Measurements from ENCODE around the gene ARHGAP4.

Gene ARHGAP4

GRCh38 chrX:153961292-153961691 is 35.2 kb upstream of the ARHGAP4 start:
- DNase-seq (ENCODE audit: insufficient read length, low spot score) (no peak), FAIRE-seq (no peak)
- no peak for TF ChIP-seq CTCF (IDR thresholded peaks at IDR 0.05; ENCODE audit: insufficient read depth, missing control alignments)

- FAIRE-seq (no peak), DNase-seq (ENCODE audit: insufficient read length, low spot score) (no peak)
- no peak for TF ChIP-seq CTCF (IDR thresholded peaks at IDR 0.05; ENCODE audit: insufficient read depth, missing control alignments)
Measured at GRCh38 chrX:153960786-153961185, 34.7 kb upstream of the ARHGAP4 start.

- no peak for TF ChIP-seq CTCF (IDR thresholded peaks at IDR 0.05; ENCODE audit: insufficient read depth, missing control alignments)
- FAIRE-seq, result no peak
Measured at GRCh38 chrX:153960077-153960476, 34.0 kb upstream of the ARHGAP4 start.

GRCh38 chrX:153959649-153960048 is 33.6 kb upstream of the ARHGAP4 start:
- DNase-seq (ENCODE audit: insufficient read length, low spot score), result no peak
- FAIRE-seq, result no peak
- no peak for TF ChIP-seq CTCF (IDR thresholded peaks at IDR 0.05; ENCODE audit: insufficient read depth, missing control alignments)

More at GRCh38 chrX:153960077-153960476, 34.0 kb upstream of the ARHGAP4 start:
- DNase-seq (ENCODE audit: insufficient read length, low spot score), result no peak

GRCh38 chrX:153958605-153959004 is 32.5 kb upstream of the ARHGAP4 start:
- DNase-seq (ENCODE audit: insufficient read length, low spot score) (no peak), FAIRE-seq (no peak)
- TF ChIP-seq CTCF (IDR thresholded peaks at IDR 0.05; ENCODE audit: insufficient read depth, missing control alignments), result no peak

- FAIRE-seq (no peak), DNase-seq (ENCODE audit: insufficient read length, low spot score) (no peak)
- no peak for TF ChIP-seq CTCF (IDR thresholded peaks at IDR 0.05; ENCODE audit: insufficient read depth, missing control alignments)
Measured at GRCh38 chrX:153957224-153957623, 31.2 kb upstream of the ARHGAP4 start.

- no peak for FAIRE-seq
- no peak for TF ChIP-seq CTCF (IDR thresholded peaks at IDR 0.05; ENCODE audit: insufficient read depth, missing control alignments)
Measured at GRCh38 chrX:153956044-153956907, 30.2 kb upstream of the ARHGAP4 start.

More at GRCh38 chrX:153956044-153956907, 30.2 kb upstream of the ARHGAP4 start:
- DNase-seq (ENCODE audit: insufficient read length, low spot score), result no peak
